Measurements from ENCODE around the gene DIS3L2. TPM values are rescaled to one million over a fixed set of nuclear protein-coding genes. Genes with fewer than 3 reads are reported as not detected.
"Not testable (repeated sequence)": the region's sequence is repeated elsewhere in the genome, so short reads cannot be mapped to it uniquely, and the experiment has no call there.

The DIS3L2 gene
- total RNA-seq, 4 donors from 2014 or later = 22.2 to 31.6 (median 27.8) TPM

DNA sequence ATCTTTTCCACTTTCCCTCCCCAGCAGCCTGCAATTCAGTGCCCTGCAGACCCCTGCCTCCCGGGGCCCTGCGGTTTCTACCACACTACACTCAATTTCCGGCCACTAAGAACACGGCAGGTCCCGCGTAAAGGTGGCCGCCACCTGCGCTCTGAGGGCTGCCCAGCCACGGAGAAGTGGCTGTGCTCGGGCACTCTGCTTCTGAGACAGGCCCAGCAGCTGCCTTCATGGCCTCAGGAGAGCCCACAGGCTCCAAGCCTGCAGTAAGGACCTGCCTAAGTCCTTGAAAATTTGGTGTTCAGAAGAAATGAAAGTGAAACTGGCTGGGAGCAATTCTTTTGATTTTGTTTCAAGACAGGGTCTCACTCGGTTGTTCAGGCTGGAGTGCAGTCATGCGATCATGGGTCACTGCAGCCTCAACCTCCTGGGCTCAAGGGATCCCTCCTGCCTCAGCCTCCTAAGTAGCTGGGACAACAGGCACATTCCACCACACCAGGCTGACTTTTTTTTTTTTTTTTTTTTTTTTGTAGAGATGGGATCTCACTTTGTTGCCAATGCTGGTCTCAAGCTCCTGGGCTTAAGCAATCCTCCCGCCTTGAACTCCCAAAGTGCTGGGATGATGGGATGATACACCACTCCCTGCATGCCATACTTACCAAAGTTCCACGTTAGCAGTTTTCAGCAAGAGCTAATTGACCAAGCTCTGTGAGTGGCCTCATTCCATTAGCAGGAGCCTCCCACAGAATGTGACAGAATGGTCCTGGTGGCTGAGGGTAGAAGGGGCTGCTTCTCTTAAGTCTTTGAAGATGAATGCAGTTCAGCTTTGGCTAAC is 402.5 kb downstream of the DIS3L2 start:
- no peak for ATAC-seq (ENCODE audit: low FRiP score)
- TF ChIP-seq, protein P1, sequence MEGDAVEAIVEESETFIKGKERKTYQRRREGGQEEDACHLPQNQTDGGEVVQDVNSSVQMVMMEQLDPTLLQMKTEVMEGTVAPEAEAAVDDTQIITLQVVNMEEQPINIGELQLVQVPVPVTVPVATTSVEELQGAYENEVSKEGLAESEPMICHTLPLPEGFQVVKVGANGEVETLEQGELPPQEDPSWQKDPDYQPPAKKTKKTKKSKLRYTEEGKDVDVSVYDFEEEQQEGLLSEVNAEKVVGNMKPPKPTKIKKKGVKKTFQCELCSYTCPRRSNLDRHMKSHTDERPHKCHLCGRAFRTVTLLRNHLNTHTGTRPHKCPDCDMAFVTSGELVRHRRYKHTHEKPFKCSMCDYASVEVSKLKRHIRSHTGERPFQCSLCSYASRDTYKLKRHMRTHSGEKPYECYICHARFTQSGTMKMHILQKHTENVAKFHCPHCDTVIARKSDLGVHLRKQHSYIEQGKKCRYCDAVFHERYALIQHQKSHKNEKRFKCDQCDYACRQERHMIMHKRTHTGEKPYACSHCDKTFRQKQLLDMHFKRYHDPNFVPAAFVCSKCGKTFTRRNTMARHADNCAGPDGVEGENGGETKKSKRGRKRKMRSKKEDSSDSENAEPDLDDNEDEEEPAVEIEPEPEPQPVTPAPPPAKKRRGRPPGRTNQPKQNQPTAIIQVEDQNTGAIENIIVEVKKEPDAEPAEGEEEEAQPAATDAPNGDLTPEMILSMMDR (IDR thresholded peaks at IDR 0.05) = no peak
- DNase-seq (ENCODE audit: low spot score) = no peak

DNA sequence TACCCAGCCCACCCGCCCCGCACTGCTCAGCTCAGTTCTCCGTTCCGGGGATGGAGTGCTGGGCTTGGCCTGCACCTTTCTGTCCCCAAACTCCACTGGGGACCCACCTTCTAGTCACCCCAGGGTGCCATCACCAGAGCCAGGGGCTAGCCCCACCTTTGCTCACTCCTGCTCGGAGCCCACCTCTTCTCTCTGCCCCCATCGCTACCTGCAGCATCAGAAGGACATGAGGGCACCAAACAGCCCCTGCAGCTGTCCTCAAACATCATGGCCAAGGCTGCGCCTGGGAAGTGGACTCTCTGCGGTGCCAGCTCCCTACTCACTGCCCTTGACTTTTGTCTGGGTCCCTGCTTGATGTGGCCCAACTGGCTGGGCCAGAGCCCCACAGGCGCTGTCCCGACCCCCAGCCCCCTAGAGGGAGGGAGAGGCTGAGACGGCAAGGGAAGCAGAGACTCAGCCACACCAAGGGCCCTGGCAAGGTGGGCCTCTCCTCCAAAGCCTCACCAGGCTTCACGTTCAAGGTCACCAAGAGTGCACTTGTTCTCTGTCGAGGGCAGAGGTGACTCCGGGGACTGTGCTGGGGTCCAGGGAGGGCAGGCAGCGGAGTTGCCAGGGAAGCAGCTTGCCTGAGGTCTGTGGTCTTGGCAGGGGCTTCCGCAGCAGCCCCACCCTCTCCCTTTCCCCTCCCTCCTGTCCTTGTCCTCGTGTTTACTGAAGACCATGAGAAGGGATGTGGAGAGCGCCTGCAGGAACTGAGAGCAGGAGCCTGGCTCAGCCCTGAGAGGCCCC is 403.5 kb downstream of the DIS3L2 start:
- DNase-seq (ENCODE audit: low spot score); ATAC-seq (ENCODE audit: low FRiP score): not testable (repeated sequence)

- DNase-seq (ENCODE audit: low spot score) = no peak
- TF ChIP-seq, protein P1 (IDR thresholded peaks at IDR 0.05) = no peak
- ATAC-seq (ENCODE audit: low FRiP score) = peak; percentile 30
These were observed 404.3 kb downstream of the DIS3L2 start for GRCh38 chr2:232365621-232366321.

DNA sequence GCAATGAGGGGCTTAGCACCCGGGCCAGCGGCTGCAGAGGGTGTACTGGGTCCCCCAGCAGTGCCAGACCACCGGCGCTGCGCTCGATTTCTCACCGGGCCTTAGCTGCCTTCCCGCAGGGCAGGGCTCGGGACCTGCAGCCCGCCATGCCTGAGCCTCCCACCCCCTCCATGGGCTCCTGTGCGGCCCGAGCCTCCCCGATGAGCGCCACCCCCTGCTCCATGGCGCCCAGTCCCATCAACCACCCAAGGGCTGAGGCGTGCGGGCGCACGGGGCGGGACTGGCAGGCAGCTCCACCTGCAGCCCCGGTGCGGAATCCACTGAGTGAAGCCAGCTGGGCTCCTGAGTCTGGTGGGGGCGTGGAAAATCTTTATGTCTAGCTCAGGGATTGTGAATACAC is 404.9 kb downstream of the DIS3L2 start:
- not testable (repeated sequence) for DNase-seq (ENCODE audit: low spot score); ATAC-seq (ENCODE audit: low FRiP score)

GRCh38 chr2:232367016-232367415 is 405.5 kb downstream of the DIS3L2 start:
- TF ChIP-seq, protein P1 (IDR thresholded peaks at IDR 0.05) = no peak
- DNase-seq (ENCODE audit: low spot score) = no peak
- ATAC-seq (ENCODE audit: low FRiP score) = no peak

- TF ChIP-seq, protein P1 (IDR thresholded peaks at IDR 0.05) = no peak
- ATAC-seq (ENCODE audit: low FRiP score) = no peak
- DNase-seq (ENCODE audit: low spot score) = no peak
These were observed 406.2 kb downstream of the DIS3L2 start for GRCh38 chr2:232367591-232368233.

- DNase-seq (ENCODE audit: low spot score) (no peak), ATAC-seq (ENCODE audit: low FRiP score) (no peak)
- TF ChIP-seq, protein P1 (IDR thresholded peaks at IDR 0.05) = no peak
These were observed 406.8 kb downstream of the DIS3L2 start for GRCh38 chr2:232368311-232368731.

All from omental fat pad (tissue), 4 donors.